HepG2 (cell line): ENCODE measurements around the gene RAI14.

Experiments used
- BHLHE40 ChIP-seq: IDR thresholded peaks from 2 replicates; pipeline ENCODE4 v1.6.1; 2011; ENCODE audit warnings: low read length, improper control_type of control experiment
- CTCF ChIP-seq: sonication (generic); formaldehyde crosslinking; IDR thresholded peaks from 2 replicates; pipeline ENCODE4 v1.5.0; 2020; ENCODE audit warnings: mild to moderate bottlenecking, missing genetic modification reagents, moderate library complexity
- IRF2 ChIP-seq: IDR thresholded peaks from 2 replicates; pipeline ENCODE4 v1.6.1; 2018; ENCODE audit warnings: missing genetic modification reagents, missing compliant biosample characterization
- MEIS2 ChIP-seq: sonication (generic); formaldehyde crosslinking; IDR thresholded peaks from 2 replicates; pipeline ENCODE4 v1.9.0; 2021; ENCODE audit warnings: mild to moderate bottlenecking, missing genetic modification reagents
- NR2F1 ChIP-seq, 2 experiments: fragments of 450-650 bp in 1 of 2; formaldehyde crosslinking in 1 of 2; IDR thresholded peaks; 2 replicates each; pipeline versions ENCODE4 v1.5.0 to v1.6.1; 2016 to 2020; ENCODE audit warnings: mild to moderate bottlenecking in 1 of 2, missing compliant biosample characterization in 1 of 2, missing genetic modification reagents in 1 of 2, moderate library complexity in 1 of 2
- POLR2A ChIP-seq, 2 experiments: IDR thresholded peaks; 2 replicates each; pipeline ENCODE4 v1.6.1; 2011; ENCODE audit warnings: low read depth in 2 of 2, low read length in 2 of 2, mild to moderate bottlenecking in 1 of 2, moderate library complexity in 1 of 2; ENCODE audit not compliant: insufficient read depth in 1 of 2
- POLR2AphosphoS5 ChIP-seq: IDR thresholded peaks from 2 replicates; pipeline ENCODE4 v1.6.1; 2012; ENCODE audit warnings: low read depth, low read length
- TFAP4 ChIP-seq: sonication (generic); IDR thresholded peaks from 2 replicates; pipeline ENCODE4 v1.6.1; 2016; ENCODE audit warnings: low read depth, borderline replicate concordance
- ZBTB44 ChIP-seq: sonication (generic); formaldehyde crosslinking; IDR thresholded peaks from 2 replicates; pipeline ENCODE4 v1.4.0; 2020; ENCODE audit warnings: missing genetic modification reagents
- ZNF550 ChIP-seq: sonication (generic); formaldehyde crosslinking; IDR thresholded peaks from 2 replicates; pipeline ENCODE4 v1.4.0; 2020; ENCODE audit warnings: mild to moderate bottlenecking, missing genetic modification reagents, borderline replicate concordance
- ZNF709 ChIP-seq: sonication (generic); formaldehyde crosslinking; IDR thresholded peaks from 2 replicates; pipeline ENCODE4 v1.5.0; 2020; ENCODE audit warnings: mild to moderate bottlenecking, missing genetic modification reagents

- TF ChIP-seq ZNF709 (CRISPR knock-in tag) (no peak), POLR2AphosphoS5 (no peak), IRF2 (CRISPR knock-in tag) (no peak), MEIS2 (CRISPR knock-in tag) (no peak), ZNF550 (no peak), TFAP4 (no peak), BHLHE40 (no peak), NR2F1 (CRISPR knock-in tag; IDR thresholded peaks at IDR 0.05) (no peak), POLR2A (IDR thresholded peaks at IDR 0.05; ENCODE audit: insufficient read depth in 1 of 2, low read depth in 2 of 2, low read length in 2 of 2) (no peak), CTCF (CRISPR knock-in tag) (no peak), ZBTB44 (CRISPR knock-in tag) (no peak)
Measured at GRCh38 chr5:34609951-34610441, 46.1 kb upstream of the RAI14 start.
